ENCODE data around the gene RAD51C. TPM values are rescaled to one million over a fixed set of nuclear protein-coding genes. Genes with fewer than 3 reads are reported as not detected.
A peak's percentile ranks its signal among the peaks of the same experiment; 100 is the strongest.
"Not testable (repeated sequence)": the region's sequence is repeated elsewhere in the genome, so short reads cannot be mapped to it uniquely, and the experiment has no call there.

Gene RAD51C
- total and polyA plus RNA-seq, 2 donors (not counting 1 experiment from before 2014, with no cell fraction given): 27.7 to 29.1 TPM

DNA sequence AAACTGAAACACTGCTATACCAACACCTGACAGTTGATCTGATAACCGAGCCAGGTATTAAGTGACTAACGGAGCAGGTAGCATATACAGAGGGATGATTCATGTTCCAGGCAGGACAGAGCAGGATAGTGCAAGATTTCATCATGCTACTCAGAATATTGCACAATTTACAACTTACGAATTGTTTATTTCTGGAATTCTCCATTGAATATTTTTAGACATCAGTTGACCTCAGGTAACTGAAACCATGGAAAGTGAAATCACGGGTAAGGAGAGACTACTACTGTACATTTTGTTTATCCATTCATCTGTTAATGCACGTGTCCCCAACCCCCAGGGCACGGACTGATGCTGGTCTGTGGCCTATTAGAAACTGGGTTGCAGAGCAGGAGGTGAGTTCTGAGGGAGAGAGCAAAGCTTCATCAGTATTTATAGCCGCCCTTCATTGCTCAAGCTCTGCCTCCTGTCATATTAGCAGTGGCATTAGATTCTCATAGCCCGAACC is 48.8 kb downstream of the RAD51C start:
- no peak overlapping the region for H3K4me2 ChIP-seq (ENCODE audit: extremely low read depth, insufficient read depth, low read length)
- TF ChIP-seq EZH2 (IDR thresholded peaks at IDR 0.05; ENCODE audit: low read length, missing control alignments): no peak
- TF ChIP-seq, protein P1, sequence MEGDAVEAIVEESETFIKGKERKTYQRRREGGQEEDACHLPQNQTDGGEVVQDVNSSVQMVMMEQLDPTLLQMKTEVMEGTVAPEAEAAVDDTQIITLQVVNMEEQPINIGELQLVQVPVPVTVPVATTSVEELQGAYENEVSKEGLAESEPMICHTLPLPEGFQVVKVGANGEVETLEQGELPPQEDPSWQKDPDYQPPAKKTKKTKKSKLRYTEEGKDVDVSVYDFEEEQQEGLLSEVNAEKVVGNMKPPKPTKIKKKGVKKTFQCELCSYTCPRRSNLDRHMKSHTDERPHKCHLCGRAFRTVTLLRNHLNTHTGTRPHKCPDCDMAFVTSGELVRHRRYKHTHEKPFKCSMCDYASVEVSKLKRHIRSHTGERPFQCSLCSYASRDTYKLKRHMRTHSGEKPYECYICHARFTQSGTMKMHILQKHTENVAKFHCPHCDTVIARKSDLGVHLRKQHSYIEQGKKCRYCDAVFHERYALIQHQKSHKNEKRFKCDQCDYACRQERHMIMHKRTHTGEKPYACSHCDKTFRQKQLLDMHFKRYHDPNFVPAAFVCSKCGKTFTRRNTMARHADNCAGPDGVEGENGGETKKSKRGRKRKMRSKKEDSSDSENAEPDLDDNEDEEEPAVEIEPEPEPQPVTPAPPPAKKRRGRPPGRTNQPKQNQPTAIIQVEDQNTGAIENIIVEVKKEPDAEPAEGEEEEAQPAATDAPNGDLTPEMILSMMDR (conservative IDR thresholded peaks at IDR 0.05 in 1 of 2, IDR thresholded peaks at IDR 0.05 in 1 of 2; ENCODE audit: low read depth in 1 of 2, low read length in 2 of 2): no peak
- no peak overlapping the region for H3K9ac ChIP-seq (ENCODE audit: insufficient read depth, low read length)
- peak; percentile 24 to 54 for DNase-seq (ENCODE audit: low read depth in 2 of 2)
- H3K4me3 ChIP-seq (replicated peaks in 1 of 4; ENCODE audit: control extremely low read depth in 1 of 4, insufficient read depth in 1 of 4, low read depth in 3 of 4, low read length in 4 of 4): no peak overlapping the region
- no peaks in the 10 kb centered on the region for H3K4me1 ChIP-seq (ENCODE audit: control insufficient read depth, extremely low read depth, insufficient read depth, low read length)
- no peaks in the 10 kb centered on the region for H3K27me3 ChIP-seq (ENCODE audit: control insufficient read depth, insufficient read depth, low read length)
- no peaks in the 10 kb centered on the region for H3K79me2 ChIP-seq (ENCODE audit: control insufficient read depth, insufficient read depth, low read length)
- H2AFZ ChIP-seq (ENCODE audit: low read length): no peak overlapping the region
- H3K9me3 ChIP-seq (ENCODE audit: control insufficient read depth, insufficient read depth, low read depth, low read length): no peaks in the 10 kb centered on the region
- H3K36me3 ChIP-seq (ENCODE audit: control insufficient read depth, insufficient read depth, low read length): no peaks in the 10 kb centered on the region
- no peak overlapping the region for H3K27ac ChIP-seq (ENCODE audit: insufficient read depth, low read length)
- no peaks in the 10 kb centered on the region for H4K20me1 ChIP-seq (ENCODE audit: control insufficient read depth, extremely low read depth, insufficient read depth, low read length)

DNA sequence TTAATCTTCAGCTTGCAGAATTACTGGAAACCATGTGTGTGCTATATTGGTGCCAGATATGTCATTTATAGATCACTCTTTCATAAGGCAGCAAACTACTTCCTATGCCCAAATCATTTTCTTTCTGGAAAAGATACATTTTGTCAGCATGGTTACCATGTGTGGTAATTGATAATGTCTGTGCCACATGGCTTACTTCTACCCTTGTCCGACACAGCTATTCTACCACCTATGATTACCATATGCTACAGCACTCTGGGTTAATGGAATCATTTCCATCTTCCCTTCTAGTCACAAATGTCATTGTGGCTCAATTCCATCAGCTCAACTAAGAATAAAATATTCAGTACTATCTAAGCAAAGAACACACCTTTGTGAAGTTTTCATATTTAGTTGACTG is 55.3 kb downstream of the RAD51C start:
- no peaks in the 10 kb centered on the region for H3K36me3 ChIP-seq (ENCODE audit: control insufficient read depth, insufficient read depth, low read length)
- DNase-seq (ENCODE audit: low read depth in 2 of 2): no peak
- no peak overlapping the region for H2AFZ ChIP-seq (ENCODE audit: low read length)
- H3K27me3 ChIP-seq (ENCODE audit: control insufficient read depth, insufficient read depth, low read length): no peaks in the 10 kb centered on the region
- H3K9me3 ChIP-seq (ENCODE audit: control insufficient read depth, insufficient read depth, low read depth, low read length): no peaks in the 10 kb centered on the region
- H4K20me1 ChIP-seq (ENCODE audit: control insufficient read depth, extremely low read depth, insufficient read depth, low read length): no peaks in the 10 kb centered on the region
- H3K9ac ChIP-seq (ENCODE audit: insufficient read depth, low read length): no peak overlapping the region
- no peak overlapping the region for H3K27ac ChIP-seq (ENCODE audit: insufficient read depth, low read length)
- no peaks in the 10 kb centered on the region for H3K4me1 ChIP-seq (ENCODE audit: control insufficient read depth, extremely low read depth, insufficient read depth, low read length)
- TF ChIP-seq, protein P1 (conservative IDR thresholded peaks at IDR 0.05 in 1 of 2, IDR thresholded peaks at IDR 0.05 in 1 of 2; ENCODE audit: low read depth in 1 of 2, low read length in 2 of 2): no peak
- TF ChIP-seq EZH2 (IDR thresholded peaks at IDR 0.05; ENCODE audit: low read length, missing control alignments): no peak
- no peaks in the 10 kb centered on the region for H3K79me2 ChIP-seq (ENCODE audit: control insufficient read depth, insufficient read depth, low read length)
- no peak overlapping the region for H3K4me3 ChIP-seq (replicated peaks in 1 of 4; ENCODE audit: control extremely low read depth in 1 of 4, insufficient read depth in 1 of 4, low read depth in 3 of 4, low read length in 4 of 4)
- no peak overlapping the region for H3K4me2 ChIP-seq (ENCODE audit: extremely low read depth, insufficient read depth, low read length)

DNA sequence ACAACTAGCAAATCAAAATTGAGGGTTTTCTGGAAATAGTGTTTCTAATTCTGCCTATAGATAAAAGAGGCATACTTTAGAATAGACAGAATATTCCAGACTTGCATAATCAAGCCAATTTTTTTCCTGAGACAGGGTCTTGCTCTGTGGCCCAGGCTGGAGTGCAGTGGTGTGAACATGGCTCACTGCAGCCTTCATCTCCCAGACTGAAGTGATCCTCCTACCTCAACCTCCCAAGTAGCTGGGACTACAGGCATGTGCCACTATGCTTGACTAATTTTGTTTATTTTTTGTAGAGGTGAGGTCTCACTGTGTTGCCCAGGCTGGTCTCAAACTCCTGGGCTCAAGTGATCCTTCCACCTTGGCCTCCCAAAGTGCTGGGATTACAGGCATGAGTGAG is 57.2 kb downstream of the RAD51C start:
- not testable (repeated sequence) for H2AFZ ChIP-seq (ENCODE audit: low read length); H3K9ac ChIP-seq (ENCODE audit: insufficient read depth, low read length); H3K36me3 ChIP-seq (ENCODE audit: control insufficient read depth, insufficient read depth, low read length); H3K4me2 ChIP-seq (ENCODE audit: extremely low read depth, insufficient read depth, low read length); H3K9me3 ChIP-seq (ENCODE audit: control insufficient read depth, insufficient read depth, low read depth, low read length); H3K4me1 ChIP-seq (ENCODE audit: control insufficient read depth, extremely low read depth, insufficient read depth, low read length); H3K27me3 ChIP-seq (ENCODE audit: control insufficient read depth, insufficient read depth, low read length); H3K4me3 ChIP-seq (replicated peaks in 1 of 4; ENCODE audit: control extremely low read depth in 1 of 4, insufficient read depth in 1 of 4, low read depth in 3 of 4, low read length in 4 of 4); H3K27ac ChIP-seq (ENCODE audit: insufficient read depth, low read length); H3K79me2 ChIP-seq (ENCODE audit: control insufficient read depth, insufficient read depth, low read length); H4K20me1 ChIP-seq (ENCODE audit: control insufficient read depth, extremely low read depth, insufficient read depth, low read length); DNase-seq (ENCODE audit: low read depth in 2 of 2)
